Endothelial cell of umbilical vein (primary cell): ENCODE data around the gene NXN. TPM values are rescaled to one million over a fixed set of nuclear protein-coding genes. Genes with fewer than 3 reads are reported as not detected.

Experiments used
- BruUV-seq: library from RNA; stranded (reverse); fragments of 400-500 nt; replicated peaks from 2 replicates; lab custom pipeline; 2021; lab: Mats Ljungman, UMichigan
- CTCF ChIA-PET: fragments of 300-600, 350-600 bp; sonication (Branson Sonifier 250); formaldehyde crosslinking; loops from one replicate; lab custom pipeline; 2021; ENCODE audit warnings: antibody characterized with exemption, inconsistent platforms; lab: Charles Lee
- POLR2A ChIA-PET: fragments of 300-600, 350-600 bp; sonication (Branson Sonifier 250); formaldehyde crosslinking; loops from one replicate; lab custom pipeline; 2021; ENCODE audit warnings: antibody characterized with exemption, inconsistent platforms; lab: Charles Lee
- DNase-seq: peaks from one replicate; pipeline ENCODE4 v3.0.0-alpha.2; 2011; ENCODE audit warnings: low read depth, low spot score
- FAIRE-seq: peaks from 2 replicates; lab custom pipeline; 2011; peaks lifted over from hg19 to GRCh38; lab: Jason Lieb, UNC
- H2AFZ ChIP-seq: 2 replicates; pipeline ENCODE4 v1.6.0; 2012; ENCODE audit warnings: low read depth, low read length, control low read depth, inconsistent platforms
- H3K27ac ChIP-seq: 2 replicates; pipeline ENCODE4 v1.5.1; 2011; ENCODE audit warnings: low read depth, mild to moderate bottlenecking, control low read depth, low read length, moderate library complexity; ENCODE audit not compliant: insufficient read depth
- H3K27me3 ChIP-seq, 2 experiments: 2 replicates each; pipeline versions ENCODE4 v1.6.0 to v1.6.1; 2011; ENCODE audit warnings: low read length in 2 of 2, mixed read lengths in 1 of 2; ENCODE audit not compliant: control insufficient read depth in 2 of 2, insufficient read depth in 2 of 2
- H3K36me3 ChIP-seq, 2 experiments: 2 replicates in 1 of 2; 3 replicates in 1 of 2; pipeline ENCODE4 v1.5.1; 2011; ENCODE audit warnings: low read length in 2 of 2, mild to moderate bottlenecking in 1 of 2, moderate library complexity in 1 of 2; ENCODE audit not compliant: control insufficient read depth in 2 of 2, insufficient read depth in 2 of 2; ENCODE audit errors: extremely low read depth in 1 of 2
- H3K4me1 ChIP-seq: 3 replicates; pipeline ENCODE4 v1.5.1; 2011; ENCODE audit warnings: mild to moderate bottlenecking, low read length; ENCODE audit not compliant: control insufficient read depth, insufficient read depth; ENCODE audit errors: extremely low read depth
- H3K4me2 ChIP-seq: 2 replicates; pipeline ENCODE4 v1.6.1; 2011; ENCODE audit warnings: low read length, control low read depth, mixed read lengths; ENCODE audit not compliant: insufficient read depth
- H3K4me3 ChIP-seq, 3 experiments: fragments of 200-600 bp in 1 of 3; sonication (generic), shearing (Covaris generic) in 1 of 3; replicated peaks in 1 of 3; 2 replicates each; pipeline ENCODE4 v1.5.1; 2011 to 2016; ENCODE audit warnings: control low read depth in 3 of 3, low read length in 3 of 3, mild to moderate bottlenecking in 2 of 3, inconsistent platforms in 1 of 3, low read depth in 1 of 3, moderate library complexity in 1 of 3; ENCODE audit not compliant: insufficient read depth in 1 of 3
- H3K79me2 ChIP-seq: 2 replicates; pipeline ENCODE4 v1.6.0; 2012; ENCODE audit warnings: low read length, inconsistent platforms; ENCODE audit not compliant: control insufficient read depth, insufficient read depth
- H3K9ac ChIP-seq: replicated peaks from 2 replicates; pipeline ENCODE3; 2011; ENCODE audit warnings: low read length, control low read depth; ENCODE audit not compliant: insufficient read depth; ENCODE audit errors: extremely low read depth
- H3K9me1 ChIP-seq: replicated peaks from 3 replicates; pipeline ENCODE4 v1.6.0; 2011; ENCODE audit warnings: mild to moderate bottlenecking, low read length; ENCODE audit not compliant: control insufficient read depth, insufficient read depth; ENCODE audit errors: extremely low read depth
- H3K9me3 ChIP-seq: replicated peaks from 2 replicates; pipeline ENCODE4 v1.5.1; 2012; ENCODE audit warnings: low read length, inconsistent platforms; ENCODE audit not compliant: control insufficient read depth, insufficient read depth
- H4K20me1 ChIP-seq: replicated peaks from 2 replicates; pipeline ENCODE3; 2011; ENCODE audit warnings: mild to moderate bottlenecking, low read length; ENCODE audit not compliant: control insufficient read depth, insufficient read depth; ENCODE audit errors: extremely low read depth
- CTCF ChIP-seq, 2 donors: IDR thresholded peaks; 1 replicate in 1 of 2; 2 replicates in 1 of 2; pipeline ENCODE4 v1.5.1; 2011; ENCODE audit warnings: low read length in 2 of 2, mild to moderate bottlenecking in 2 of 2, moderate library complexity in 2 of 2, control low read depth in 1 of 2, inconsistent platforms in 1 of 2, low read depth in 1 of 2; ENCODE audit not compliant: insufficient read depth in 1 of 2; ENCODE audit errors: extremely low read depth in 1 of 2
- EZH2 ChIP-seq: IDR thresholded peaks from 2 replicates; pipeline ENCODE4 v1.6.1; 2012; ENCODE audit warnings: borderline replicate concordance, low read depth, mild to moderate bottlenecking, moderate library complexity, low read length, inconsistent platforms; ENCODE audit not compliant: severe bottlenecking
- POLR2A ChIP-seq: IDR thresholded peaks from 2 replicates; pipeline ENCODE4 v1.6.1; 2012; ENCODE audit warnings: low read depth, mild to moderate bottlenecking, control low read depth, low read length
- dilution Hi-C: fragments of 300-500 bp; cut with MboI; formaldehyde crosslinking; loops from one replicate; pipeline ENCODE4 v1.15.0; 2019; ENCODE audit warnings: low sequenced_read_pairs; ENCODE audit not compliant: extremely low pct_ligation_motif_present
- intact Hi-C: fragments of 100-400 bp; cut with micrococcal nuclease; formaldehyde crosslinking; loops from one replicate; pipeline ENCODE4 v1.10.0; 2022
- polyA plus RNA-seq, 4 experiments: library from polyadenylated mRNA; depleted of rRNA in 3 of 4; stranded (reverse) in 3 of 4; unstranded in 1 of 4; fragments of >200 nt; gene quantifications; 2 replicates each; pipeline versions ENCODE4 v1.2.1 to v1.2.3, GENCODE V29; 2011 to 2012; ENCODE audit warnings: missing spikeins in 1 of 4
- total RNA-seq: library from RNA; stranded (reverse); gene quantifications from 2 replicates; pipeline ENCODE4 v1.2.3, GENCODE V29; 2021
- TF ChIP-seq, protein P1 (sequence below): IDR thresholded peaks from 2 replicates; pipeline ENCODE4 v1.6.1; 2011; ENCODE audit not compliant: insufficient read depth, insufficient read length

NXN gene
- total and polyA plus RNA-seq, 2 donors (not counting 3 experiments of a cell fraction or from before 2014, with no cell fraction given), result 69.5 to 77.3 TPM

GRCh38 chr17:1012823-1013728 is 33.5 kb upstream of the NXN start:
- TF ChIP-seq EZH2 (no peak), CTCF (IDR thresholded peaks at IDR 0.05; ENCODE audit: extremely low read depth in 1 of 2, insufficient read depth in 1 of 2, low read depth in 1 of 2, low read length in 2 of 2) (no peak), POLR2A (no peak)
- TF ChIP-seq, protein P1, sequence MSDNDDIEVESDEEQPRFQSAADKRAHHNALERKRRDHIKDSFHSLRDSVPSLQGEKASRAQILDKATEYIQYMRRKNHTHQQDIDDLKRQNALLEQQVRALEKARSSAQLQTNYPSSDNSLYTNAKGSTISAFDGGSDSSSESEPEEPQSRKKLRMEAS, result no peak
- no peak overlapping the region for H3K4me2 ChIP-seq
- no peaks in the 10 kb centered on the region for H3K9me1 ChIP-seq
- no peaks in the 10 kb centered on the region for H4K20me1 ChIP-seq
- H3K27me3 ChIP-seq, result no peaks in the 10 kb centered on the region
- dilution Hi-C loops, result no loop called here
- FAIRE-seq, result no peak
- H2AFZ ChIP-seq, result no peak overlapping the region
- H3K79me2 ChIP-seq, result no peaks in the 10 kb centered on the region
- H3K9me3 ChIP-seq, result no peaks in the 10 kb centered on the region
- CTCF ChIA-PET, result no interaction called here
- intact Hi-C loops, result no loop called here
- peaks cover 0 to 16% of the 10 kb centered on the region in 2 experiments for H3K36me3 ChIP-seq
- no peak for DNase-seq
- no peak overlapping the region for H3K4me3 ChIP-seq
- BruUV-seq, result no TSS peak
- no peaks in the 10 kb centered on the region for H3K4me1 ChIP-seq
- no peak overlapping the region for H3K27ac ChIP-seq
- POLR2A ChIA-PET, result no interaction called here
- H3K9ac ChIP-seq, result no peak overlapping the region
